Measurements from ENCODE around the gene L1TD1.

DNA sequence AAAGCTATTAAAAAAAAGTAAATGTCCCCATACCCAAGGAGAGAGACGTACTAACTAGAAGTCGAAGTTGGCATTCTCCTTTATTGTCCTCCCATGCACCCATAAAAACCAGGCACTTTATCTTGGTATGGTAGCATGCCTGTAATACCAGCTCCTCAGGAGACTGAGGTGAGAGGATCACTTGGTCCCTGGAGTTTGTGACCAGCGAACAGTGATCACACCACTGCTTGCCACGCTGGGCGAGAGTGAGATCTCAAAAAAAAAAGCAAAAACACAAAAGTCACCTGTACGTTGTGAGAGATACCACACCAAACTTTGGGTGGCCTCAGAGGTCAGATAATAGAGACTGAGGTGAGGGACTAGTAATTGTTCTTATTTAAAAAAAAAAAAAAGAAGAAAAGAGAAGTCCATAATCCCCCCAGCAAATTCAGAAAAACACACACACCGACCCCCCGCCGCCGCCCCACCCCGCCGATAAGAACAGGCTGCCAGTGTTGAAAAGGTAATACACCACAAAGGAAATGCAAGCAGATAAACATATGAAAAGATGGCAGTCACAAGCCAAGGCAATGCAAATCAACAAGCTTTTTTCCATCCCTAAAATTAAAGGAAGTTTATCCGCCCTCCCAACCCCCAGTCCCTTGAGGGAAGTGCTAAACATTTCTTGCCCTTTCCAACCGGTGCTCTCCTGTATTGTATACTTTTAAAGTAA lies 3.6 kb downstream of the L1TD1 start:
- TF ChIP-seq POLR2A (IDR thresholded peaks at IDR 0.05), result no peak
- TF ChIP-seq CTCF (IDR thresholded peaks at IDR 0.05), result no peak
- no peak for TF ChIP-seq POLR2AphosphoS5 (IDR thresholded peaks at IDR 0.05)
